Testis (tissue), 3 donors: ENCODE results near the gene HS3ST3A1. TPM values are rescaled to one million over a fixed set of nuclear protein-coding genes. Genes with fewer than 3 reads are reported as not detected.

Experiments
- DNase-seq: peaks from one replicate; pipeline ENCODE4 v3.0.0-alpha.2; 2019
- H3K27ac ChIP-seq, 2 donors: fragments of 200-600 bp; sonication (generic); one replicate each; pipeline ENCODE4 v1.5.1; 2019
- H3K27me3 ChIP-seq: fragments of 200-600 bp; sonication (generic); one replicate; pipeline ENCODE4 v1.5.1; 2019
- H3K36me3 ChIP-seq: fragments of 200-600 bp; sonication (generic); one replicate; pipeline ENCODE4 v1.5.1; 2017; ENCODE audit warnings: low read depth; ENCODE audit errors: missing control alignments
- H3K4me1 ChIP-seq: fragments of 200-600 bp; sonication (generic); one replicate; pipeline ENCODE4 v1.5.1; 2019
- H3K4me3 ChIP-seq, 2 donors: fragments of 200-600 bp; sonication (generic); one replicate each; pipeline ENCODE4 v1.5.1; 2017 to 2019
- H3K9me3 ChIP-seq: fragments of 200-600 bp; sonication (generic); one replicate; pipeline ENCODE4 v1.5.1; 2017
- POLR2A ChIP-seq: fragments of 450-650 bp; IDR thresholded peaks from one replicate; pipeline ENCODE4 v1.6.1; 2017; ENCODE audit warnings: antibody characterized with exemption, mild to moderate bottlenecking, moderate library complexity
- WGBS, 2 donors: methylation state at CpG; one replicate each; pipeline ENCODE4 v1.1.5; 2018; 5-methylcytosine and 5-hydroxymethylcytosine counted together
- intact Hi-C: fragments of 100-400 bp; cut with DNase I; formaldehyde crosslinking; loops from one replicate; pipeline ENCODE4 v1.15.1; 2023; ENCODE audit warnings: low total_unique reads
- polyA plus RNA-seq: library from polyadenylated mRNA; stranded (reverse); fragments of 350-450 nt; fragmentation: Illumina TruSeq; extraction: RNeasy Lipid Tissue Mini Kit (QIAGEN cat#74804); gene quantifications from one replicate; pipeline ENCODE4 v1.2.3, GENCODE V29; 2014; ENCODE audit warnings: low read depth, low replicate concordance; ENCODE audit not compliant: insufficient read depth
- total RNA-seq, 2 donors: library from RNA; depleted of rRNA; stranded (reverse); fragments of >200 nt; gene quantifications; one replicate each; pipeline ENCODE4 v1.2.3, GENCODE V29; 2016
- TF ChIP-seq, protein P1 (sequence below), 3 experiments: fragments of 450-650 bp in 2 of 3; fragments of 200-600 bp in 1 of 3; sonication (generic) in 1 of 3; IDR thresholded peaks; one replicate each; pipeline ENCODE4 v1.5.1; 2016 to 2019; ENCODE audit warnings: antibody characterized with exemption in 3 of 3, mild to moderate bottlenecking in 2 of 3, moderate library complexity in 1 of 3

Gene HS3ST3A1
- total and polyA plus RNA-seq, 3 donors from 2014 or later, result 3.9 to 5.9 (median 5.8) TPM

DNA sequence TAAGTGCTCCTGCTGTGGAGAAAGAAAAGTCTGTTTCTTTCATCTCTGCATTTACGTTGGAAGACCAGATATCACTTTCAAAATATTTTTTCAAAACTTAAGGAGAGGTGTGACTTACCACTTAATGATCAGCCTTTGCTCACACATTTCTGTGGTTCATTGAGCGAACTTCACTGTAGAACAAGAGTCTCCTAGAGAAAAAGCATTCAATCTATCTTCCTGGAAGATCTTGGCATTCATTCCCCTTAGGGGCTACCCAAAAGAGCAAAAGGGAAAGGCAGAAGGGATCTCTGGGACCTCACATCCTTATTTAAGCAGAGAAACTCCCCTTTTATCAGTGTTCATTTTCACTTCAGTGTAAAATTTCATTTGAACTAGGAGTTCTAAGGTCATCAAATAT lies 61.2 kb downstream of the HS3ST3A1 start:
- TF ChIP-seq, protein P1, sequence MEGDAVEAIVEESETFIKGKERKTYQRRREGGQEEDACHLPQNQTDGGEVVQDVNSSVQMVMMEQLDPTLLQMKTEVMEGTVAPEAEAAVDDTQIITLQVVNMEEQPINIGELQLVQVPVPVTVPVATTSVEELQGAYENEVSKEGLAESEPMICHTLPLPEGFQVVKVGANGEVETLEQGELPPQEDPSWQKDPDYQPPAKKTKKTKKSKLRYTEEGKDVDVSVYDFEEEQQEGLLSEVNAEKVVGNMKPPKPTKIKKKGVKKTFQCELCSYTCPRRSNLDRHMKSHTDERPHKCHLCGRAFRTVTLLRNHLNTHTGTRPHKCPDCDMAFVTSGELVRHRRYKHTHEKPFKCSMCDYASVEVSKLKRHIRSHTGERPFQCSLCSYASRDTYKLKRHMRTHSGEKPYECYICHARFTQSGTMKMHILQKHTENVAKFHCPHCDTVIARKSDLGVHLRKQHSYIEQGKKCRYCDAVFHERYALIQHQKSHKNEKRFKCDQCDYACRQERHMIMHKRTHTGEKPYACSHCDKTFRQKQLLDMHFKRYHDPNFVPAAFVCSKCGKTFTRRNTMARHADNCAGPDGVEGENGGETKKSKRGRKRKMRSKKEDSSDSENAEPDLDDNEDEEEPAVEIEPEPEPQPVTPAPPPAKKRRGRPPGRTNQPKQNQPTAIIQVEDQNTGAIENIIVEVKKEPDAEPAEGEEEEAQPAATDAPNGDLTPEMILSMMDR (IDR thresholded peaks at IDR 0.05), result no peak
- no peak for TF ChIP-seq POLR2A
- no peak overlapping the region for H3K4me3 ChIP-seq
- H3K27me3 ChIP-seq, result no peaks in the 10 kb centered on the region
- no peaks in the 10 kb centered on the region for H3K9me3 ChIP-seq
- peaks cover 3% of the 10 kb centered on the region for H3K4me1 ChIP-seq
- H3K36me3 ChIP-seq, result no peaks in the 10 kb centered on the region
- DNase-seq, result no peak
- WGBS, 2 donors, result 75 to 85% methylated on average over 2 of the region's 2 CpGs
- H3K27ac ChIP-seq, result no peak overlapping the region
- intact Hi-C loops, result no loop called here

DNA sequence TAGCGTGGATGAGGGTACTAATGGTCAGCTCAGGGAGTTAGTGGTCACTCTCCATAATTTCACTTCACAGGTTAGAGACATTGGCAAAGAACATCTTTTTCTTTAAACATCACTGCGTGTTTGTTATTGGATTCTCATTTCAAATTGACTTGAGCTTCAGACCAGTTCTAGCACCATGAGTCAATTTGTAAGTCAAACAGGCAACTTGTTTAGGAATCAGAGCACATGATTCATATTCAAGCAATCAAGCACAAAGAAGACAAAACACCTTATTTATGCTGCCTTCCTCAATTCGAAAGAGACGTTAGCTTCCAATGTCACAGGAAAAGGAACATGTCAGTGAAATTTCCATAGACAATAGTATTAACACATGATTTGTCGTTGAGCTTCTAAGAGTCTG lies 62.3 kb downstream of the HS3ST3A1 start:
- intact Hi-C loops, result no loop called here
- peaks cover 3% of the 10 kb centered on the region for H3K4me1 ChIP-seq
- H3K36me3 ChIP-seq, result no peaks in the 10 kb centered on the region
- no peak for DNase-seq
- no peaks in the 10 kb centered on the region for H3K9me3 ChIP-seq
- 92 to 96% methylated on average over 5 of the region's 5 CpGs for WGBS, 2 donors
- TF ChIP-seq, protein P1 (IDR thresholded peaks at IDR 0.05), result no peak
- TF ChIP-seq POLR2A, result no peak
- no peak overlapping the region for H3K27ac ChIP-seq
- H3K27me3 ChIP-seq, result no peaks in the 10 kb centered on the region
- no peak overlapping the region for H3K4me3 ChIP-seq

DNA sequence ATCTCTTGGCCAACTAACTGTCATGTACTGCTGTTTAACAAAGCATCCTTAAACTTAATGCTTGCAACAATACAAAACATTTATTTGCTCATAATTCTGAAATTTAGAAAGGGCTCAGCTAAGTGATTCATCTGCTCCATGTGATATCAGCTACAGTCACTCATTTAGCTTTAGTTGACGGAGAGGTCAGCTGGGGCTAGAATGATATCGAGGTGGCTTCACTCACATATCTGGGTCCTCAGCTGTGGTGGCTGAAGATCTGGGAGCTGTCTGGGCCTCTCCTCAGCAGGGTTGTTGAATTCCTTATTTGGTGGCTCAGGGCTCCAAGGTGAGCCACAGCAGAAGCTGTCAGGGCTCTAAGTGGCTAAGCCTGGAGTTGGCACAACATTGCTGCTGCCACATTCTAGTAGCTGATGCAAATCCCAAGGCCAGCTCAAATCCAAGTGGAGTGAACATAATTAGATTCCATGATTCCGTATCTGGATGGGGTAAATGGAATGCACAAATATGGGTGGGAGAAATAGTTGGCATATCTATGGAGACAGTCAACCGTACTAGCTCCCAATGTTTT lies 62.8 kb downstream of the HS3ST3A1 start:
- Histone ChIP-seq H3K36me3 (no peaks in the 10 kb centered on the region), H3K27me3 (no peaks in the 10 kb centered on the region), H3K27ac (no peak overlapping the region), H3K4me1 (no peaks in the 10 kb centered on the region), H3K4me3 (no peak overlapping the region), H3K9me3 (no peaks in the 10 kb centered on the region)
- TF ChIP-seq POLR2A, result no peak
- TF ChIP-seq, protein P1 (IDR thresholded peaks at IDR 0.05), result no peak
- intact Hi-C loops, result no loop called here
- 99 to 100% methylated on average over 4 of the region's 4 CpGs for WGBS, 2 donors
- DNase-seq, result no peak

DNA sequence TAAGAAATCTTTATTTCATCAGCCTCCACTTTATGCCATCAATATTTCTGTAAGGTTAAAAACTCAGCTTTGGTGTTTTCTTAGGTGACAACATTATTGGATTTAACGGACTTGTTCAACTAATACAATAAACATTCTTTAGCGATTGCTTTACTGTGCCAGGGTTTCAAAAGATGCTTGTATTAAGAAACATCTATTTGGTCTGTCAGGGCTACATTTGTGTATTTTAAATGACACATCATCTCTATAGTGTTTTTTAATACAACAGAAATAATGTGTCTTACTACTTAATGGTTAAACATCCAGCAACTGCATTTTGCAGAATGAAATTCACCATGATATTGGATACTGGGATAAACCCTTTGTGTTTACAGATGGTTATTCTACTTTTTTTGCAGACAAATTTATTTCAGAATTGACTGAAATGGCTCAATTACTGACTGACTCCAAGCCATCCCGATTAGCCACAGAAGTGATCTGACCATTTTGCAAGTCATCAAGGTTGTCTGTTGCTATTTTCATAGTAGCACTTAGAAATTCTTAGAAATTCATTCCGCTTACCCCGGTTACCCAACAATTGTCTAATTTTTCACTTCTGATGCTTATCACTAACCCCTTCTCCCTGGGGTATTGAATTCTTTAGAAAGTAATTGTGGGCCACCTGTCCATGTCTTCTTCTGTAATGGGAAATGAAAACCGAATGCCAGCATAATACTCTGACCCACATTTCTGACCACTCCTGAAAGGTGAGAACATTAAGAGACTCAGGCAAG lies 63.7 kb downstream of the HS3ST3A1 start:
- H3K36me3 ChIP-seq, result no peaks in the 10 kb centered on the region
- H3K4me1 ChIP-seq, result no peaks in the 10 kb centered on the region
- intact Hi-C loops, result no loop called here
- WGBS, 2 donors, result 88 to 92% methylated on average over 6 of the region's 6 CpGs
- H3K27ac ChIP-seq, result no peak overlapping the region
- DNase-seq, result no peak
- no peak overlapping the region for H3K4me3 ChIP-seq
- H3K9me3 ChIP-seq, result no peaks in the 10 kb centered on the region
- no peaks in the 10 kb centered on the region for H3K27me3 ChIP-seq
- TF ChIP-seq, protein P1 (IDR thresholded peaks at IDR 0.05), result no peak
- TF ChIP-seq POLR2A, result no peak
